K562 (cell line): Measurements from ENCODE around the gene CLDN20. TPM values are rescaled to one million over a fixed set of nuclear protein-coding genes. Genes with fewer than 3 reads are reported as not detected.
A peak's percentile ranks its signal among the peaks of the same experiment; 100 is the strongest.

Source experiments
- ATAC-seq: fragments of 200-7000 bp; cut with Tn5 transposase; 3 replicates; pipeline ENCODE4 v1.9.1; 2020; ENCODE audit warnings: moderate library complexity
- BruUV-seq: library from RNA; stranded (reverse); fragments of 400-500 nt; replicated peaks from 2 replicates; lab custom pipeline; 2021; lab: Mats Ljungman, UMichigan
- CTCF ChIA-PET: fragments of 300-600 bp; formaldehyde crosslinking; extraction: SDS; loops from one replicate; lab custom pipeline; 2021; ENCODE audit warnings: low intra/inter-chr PET ratio; lab: Yijun Ruan, JAX
- POLR2A ChIA-PET: fragments of 300-600, 350-650 bp; sonication (Branson Sonifier 250); formaldehyde crosslinking; extraction: SDS; loops from one replicate; lab custom pipeline; 2021; ENCODE audit warnings: antibody characterized with exemption, inconsistent platforms; lab: Yijun Ruan, JAX
- DNase-seq, 4 experiments: peaks; one replicate each; pipeline versions ENCODE4 v3.0.0 to v3.0.0-alpha.2; 2011 to 2018; ENCODE audit warnings: low spot score in 3 of 4, mixed read lengths in 3 of 4; ENCODE audit errors: extremely low read depth in 1 of 4
- FAIRE-seq: peaks from 2 replicates; lab custom pipeline; 2011; peaks lifted over from hg19 to GRCh38; lab: Jason Lieb, UNC
- H2AFZ ChIP-seq: 2 replicates; pipeline ENCODE4 v1.6.0; 2011; ENCODE audit warnings: low read depth, low read length, control low read depth, inconsistent platforms
- H3K27ac ChIP-seq: fragments of 200-600 bp; 3 replicates; pipeline ENCODE4 v1.8.0; 2011; ENCODE audit warnings: low read depth, mild to moderate bottlenecking, control low read depth, inconsistent platforms, low read length, moderate library complexity, mixed read lengths; ENCODE audit errors: extremely low read depth
- H3K27me3 ChIP-seq, 2 experiments: fragments of 300-600 bp in 1 of 2; 2 replicates in 1 of 2; 3 replicates in 1 of 2; pipeline versions ENCODE4 v1.6.0 to v1.8.0; 2011; ENCODE audit warnings: inconsistent platforms in 2 of 2, low read length in 2 of 2, mild to moderate bottlenecking in 1 of 2, mixed read lengths in 1 of 2, moderate library complexity in 1 of 2; ENCODE audit not compliant: control insufficient read depth in 2 of 2, insufficient read depth in 2 of 2
- H3K36me3 ChIP-seq: fragments of 300-600 bp; 3 replicates; pipeline ENCODE4 v1.8.0; 2011; ENCODE audit warnings: mild to moderate bottlenecking, low read length, inconsistent platforms; ENCODE audit not compliant: control insufficient read depth, insufficient read depth
- H3K4me1 ChIP-seq, 2 experiments: fragments of 200-600 bp in 1 of 2; replicated peaks in 1 of 2; 2 replicates in 1 of 2; 3 replicates in 1 of 2; pipeline versions ENCODE4 v1.5.1 to v1.8.0; 2011; ENCODE audit warnings: inconsistent platforms in 2 of 2, low read length in 2 of 2, mild to moderate bottlenecking in 1 of 2, mixed read lengths in 1 of 2, moderate library complexity in 1 of 2; ENCODE audit not compliant: control insufficient read depth in 2 of 2, insufficient read depth in 2 of 2
- H3K4me2 ChIP-seq: 2 replicates; pipeline ENCODE4 v1.6.1; 2011; ENCODE audit warnings: low read length, control low read depth, inconsistent platforms, mixed read lengths; ENCODE audit not compliant: insufficient read depth
- H3K4me3 ChIP-seq: fragments of 200-600 bp; sonication (generic), shearing (Covaris generic); 2 replicates; pipeline ENCODE4 v1.5.1; 2016; ENCODE audit warnings: control low read depth, inconsistent platforms
- H3K79me2 ChIP-seq: fragments of 200-600 bp; 3 replicates; pipeline ENCODE4 v1.8.0; 2011; ENCODE audit warnings: low read length, inconsistent platforms; ENCODE audit not compliant: control insufficient read depth, insufficient read depth
- H3K9ac ChIP-seq, 2 experiments: 2 replicates each; pipeline versions ENCODE4 v1.6.0 to v1.6.1; 2011; ENCODE audit warnings: low read depth in 2 of 2, low read length in 2 of 2, control low read depth in 1 of 2, inconsistent platforms in 1 of 2, mild to moderate bottlenecking in 1 of 2, mixed read lengths in 1 of 2; ENCODE audit not compliant: insufficient read depth in 1 of 2
- H3K9me1 ChIP-seq: one replicate; pipeline ENCODE4 v1.6.0; 2011; ENCODE audit warnings: inconsistent platforms, mild to moderate bottlenecking, low read length, moderate library complexity; ENCODE audit not compliant: control insufficient read depth, insufficient read depth
- H3K9me3 ChIP-seq: replicated peaks from 2 replicates; pipeline ENCODE4 v1.5.1; 2011; ENCODE audit warnings: low read depth, low read length, inconsistent platforms; ENCODE audit not compliant: control insufficient read depth, insufficient read depth
- H4K20me1 ChIP-seq: replicated peaks from 2 replicates; pipeline ENCODE4 v1.6.1; 2011; ENCODE audit warnings: low read length, inconsistent platforms, mixed read lengths; ENCODE audit not compliant: control insufficient read depth, insufficient read depth
- CTCF ChIP-seq, 3 experiments: IDR thresholded peaks in 2 of 3; conservative IDR thresholded peaks in 1 of 3; 2 replicates each; pipeline ENCODE4 v1.5.1; 2011 to 2012; ENCODE audit warnings: low read length in 3 of 3, mild to moderate bottlenecking in 3 of 3, control low read depth in 2 of 3, improper control_type of control experiment in 1 of 3, inconsistent platforms in 1 of 3, low read depth in 1 of 3, mixed read lengths in 1 of 3, moderate library complexity in 1 of 3; ENCODE audit not compliant: insufficient read depth in 2 of 3
- CTCFL ChIP-seq: IDR thresholded peaks from 2 replicates; pipeline ENCODE4 v1.6.1; 2011; ENCODE audit warnings: borderline replicate concordance, low read depth, mild to moderate bottlenecking, moderate library complexity, low read length; ENCODE audit not compliant: insufficient read depth, poor library complexity, severe bottlenecking
- EP400 ChIP-seq: fragments of 450-650 bp; IDR thresholded peaks from 2 replicates; pipeline ENCODE4 v1.6.1; 2017; ENCODE audit warnings: antibody characterized with exemption, mild to moderate bottlenecking, moderate library complexity
- HSF4 ChIP-seq: fragments of 250-450 bp; sonication (Bioruptor Pico); IDR thresholded peaks from 2 replicates; pipeline ENCODE4 v2.1.2; 2022; ENCODE audit warnings: mild to moderate bottlenecking, moderate library complexity, borderline replicate concordance
- NCOR1 ChIP-seq: fragments of 450-650 bp; IDR thresholded peaks from 2 replicates; pipeline ENCODE4 v1.6.1; 2016; ENCODE audit warnings: mild to moderate bottlenecking, moderate library complexity
- POLR2G ChIP-seq: fragments of 200-400 bp; formaldehyde crosslinking; IDR thresholded peaks from 2 replicates; pipeline ENCODE4 v1.6.1; 2017; ENCODE audit warnings: low read depth, mild to moderate bottlenecking, antibody characterized with exemption, low read length, moderate library complexity
- RAD21 ChIP-seq, 2 experiments: fragments of 250-450 bp in 1 of 2; fragments of 450-650 bp in 1 of 2; sonication (Bioruptor Pico) in 1 of 2; formaldehyde crosslinking in 1 of 2; IDR thresholded peaks in 1 of 2; conservative IDR thresholded peaks in 1 of 2; 2 replicates each; pipeline versions ENCODE4 v1.4.0 to v1.8.0; 2020 to 2022; ENCODE audit warnings: mild to moderate bottlenecking in 2 of 2, moderate library complexity in 1 of 2
- SIX5 ChIP-seq, 2 experiments: IDR thresholded peaks; 2 replicates each; pipeline ENCODE4 v1.6.1; 2011; ENCODE audit warnings: low read length in 2 of 2, borderline replicate concordance in 1 of 2, low read depth in 1 of 2, mild to moderate bottlenecking in 1 of 2, moderate library complexity in 1 of 2; ENCODE audit not compliant: insufficient read depth in 1 of 2
- SMC3 ChIP-seq: conservative IDR thresholded peaks from 2 replicates; pipeline ENCODE4 v1.6.1; 2011; ENCODE audit warnings: low read depth, low read length, improper control_type of control experiment; ENCODE audit not compliant: insufficient read depth
- WGBS: fragments of 100-300 bp; shearing (Covaris generic); methylation state at CpG from one replicate; pipeline ENCODE4 v1.1.6; 2016; ENCODE audit warnings: low coverage, mixed read lengths; ENCODE audit not compliant: insufficient coverage; ENCODE audit errors: missing lambda C conversion rate; 5-methylcytosine and 5-hydroxymethylcytosine counted together
- in situ Hi-C: fragments of 300-500 bp; cut with MboI; formaldehyde crosslinking; loops from 4 replicates; pipeline ENCODE4 v1.15.0; 2018; ENCODE audit warnings: inconsistent platforms, mixed read lengths
- intact Hi-C: fragments of 100-400 bp; cut with micrococcal nuclease; formaldehyde crosslinking; loops from 2 replicates; pipeline ENCODE4 v1.14.2; 2022
- polyA plus RNA-seq, 8 experiments: library from polyadenylated mRNA; depleted of rRNA in 4 of 8; stranded (reverse) in 5 of 8; unstranded in 3 of 8; fragments of >200 nt; fragmentation: Nextera tagmentation in 2 of 8; fragmentation: Illumina TruSeq in 1 of 8; extraction: Ambion mirVana in 2 of 8; extraction: Trizol in 1 of 8; gene quantifications; 2 replicates each; pipeline versions ENCODE4 v1.2.1 to v1.2.3, GENCODE V29; 2011 to 2014; ENCODE audit warnings: inconsistent platforms in 1 of 8, missing spikeins in 1 of 8
- total RNA-seq, 7 experiments: library from RNA; depleted of rRNA in 6 of 7; stranded (reverse); fragments of >200 nt in 6 of 7; fragmentation: Illumina TruSeq in 2 of 7; extraction: Trizol in 2 of 7; gene quantifications; 2 replicates each; pipeline versions ENCODE4 v1.2.1 to v1.2.3, GENCODE V29; 2011 to 2021; ENCODE audit warnings: low replicate concordance in 1 of 7

Gene CLDN20
- total and polyA plus RNA-seq, 9 of the 15 experiments (the other 6 are each of a cell fraction or from before 2014, with no cell fraction given), result not detected

- TF ChIP-seq EP400 (no peak), HSF4 (CRISPR knock-in tag) (no peak)
These were observed 16.2 kb upstream of the CLDN20 start (continued) for GRCh38 chr6:155247618-155248007.

- H3K9me3 ChIP-seq, result no peaks in the 10 kb centered on the region
- no peaks in the 10 kb centered on the region; a peak in 1 of 5 replicates for H3K4me1 ChIP-seq
- no peak overlapping the region for H2AFZ ChIP-seq
- peak; percentile 42 for FAIRE-seq
- no peaks in the 10 kb centered on the region for H3K79me2 ChIP-seq
- intact Hi-C loops, result loop anchor here (5.0 kb wide), 2 partner anchors 61 to 321 kb away; no protein-coding TSS in a partner anchor
- peaks cover 32% of the 10 kb centered on the region; the same call in 2 of the 3 replicates for H3K36me3 ChIP-seq
- 85% methylated on average over 30 of the region's 30 CpGs for WGBS
- peak in 3 of 4 experiments; percentile 22 to 47 (median 33) for DNase-seq
- H3K27me3 ChIP-seq, result 0 out of 5 replicates have a peak, but pooled peaks cover 0 to under 1% of the 10 kb centered on the region in 2 experiments
- no peaks in the 10 kb centered on the region for H4K20me1 ChIP-seq
- ChIA-PET CTCF (interaction anchor here (1.4 kb wide), 1 partner anchor 573 kb away, joined by 7 read pairs; no protein-coding TSS in a partner anchor), POLR2A (interaction anchor here (0.6 to 1.5 kb wide), 2 partner anchors 10 to 361 kb away, joined by 3 to 5 read pairs; no protein-coding TSS in a partner anchor)
- H3K4me3 ChIP-seq, result no peak overlapping the region
- H3K9ac ChIP-seq, result no peak overlapping the region
- BruUV-seq, result no TSS peak
- TF ChIP-seq NCOR1 (no peak), CTCF (IDR thresholded peaks at IDR 0.05 in 2 of 3, conservative IDR thresholded peaks at IDR 0.05 in 1 of 3; ENCODE audit: insufficient read depth in 2 of 3, low read depth in 1 of 3, low read length in 3 of 3) (peak; percentile 53), RAD21 (CRISPR knock-in tag; conservative IDR thresholded peaks at IDR 0.05 in 1 of 2, IDR thresholded peaks at IDR 0.05 in 1 of 2) (peak in 1 of 2 experiments; percentile 42; a peak in 1 of 4 replicates), SMC3 (0 out of 2 replicates have a peak, but pooled peaks have one; percentile 25), SIX5 (IDR thresholded peaks at IDR 0.05; ENCODE audit: borderline replicate concordance in 1 of 2, insufficient read depth in 1 of 2, low read depth in 1 of 2, low read length in 2 of 2) (no peak), POLR2G (peak; percentile 47; the same call in 1 of the 2 replicates), CTCFL (peak; percentile 53)
- in situ Hi-C loops, result no loop called here
- peak; percentile 68 for ATAC-seq
- no peak overlapping the region for H3K27ac ChIP-seq
- no peaks in the 10 kb centered on the region for H3K9me1 ChIP-seq
- no peak overlapping the region for H3K4me2 ChIP-seq
These were observed 15.5 kb upstream of the CLDN20 start for GRCh38 chr6:155248008-155249001.
